Heart left ventricle (tissue), 16 donors: ENCODE data around the gene SCN4A. TPM values are rescaled to one million over a fixed set of nuclear protein-coding genes. Genes with fewer than 3 reads are reported as not detected.
"Not testable (repeated sequence)": the region's sequence is repeated elsewhere in the genome, so short reads cannot be mapped to it uniquely, and the experiment has no call there.

Experiments
- ATAC-seq, 4 donors: fragments of 200-7000 bp; cut with Tn5 transposase; one replicate each; pipeline ENCODE4 v1.9.1; 2020 to 2022; ENCODE audit warnings: moderate library complexity in 4 of 4, mild to moderate bottlenecking in 3 of 4, moderate number of reproducible peaks in 1 of 4
- DNase-seq, 5 donors: peaks; one replicate each; pipeline ENCODE4 v3.0.0-alpha.2; 2020
- H3K27ac ChIP-seq, 12 donors: fragments of 200-600 bp; sonication (generic) in 4 of 12; one replicate each; pipeline versions ENCODE4 v1.5.0 to v1.8.0; 2016 to 2022; ENCODE audit warnings: mild to moderate bottlenecking in 2 of 12
- H3K27me3 ChIP-seq, 9 donors: fragments of 200-600 bp; sonication (generic) in 2 of 9; one replicate each; pipeline versions ENCODE4 v1.5.1 to v1.8.0; 2016 to 2022; ENCODE audit warnings: mild to moderate bottlenecking in 3 of 9
- H3K36me3 ChIP-seq, 9 donors: fragments of 200-600 bp; sonication (generic) in 2 of 9; one replicate each; pipeline versions ENCODE4 v1.5.0 to v1.8.0; 2018 to 2022; ENCODE audit warnings: mild to moderate bottlenecking in 2 of 9
- H3K4me1 ChIP-seq, 12 donors: fragments of 200-600 bp; sonication (generic) in 4 of 12; one replicate each; pipeline versions ENCODE4 v1.5.0 to v1.8.0; 2016 to 2022; ENCODE audit warnings: mild to moderate bottlenecking in 3 of 12
- H3K4me3 ChIP-seq, 12 donors: fragments of 200-600 bp; sonication (generic) in 4 of 12; one replicate each; pipeline versions ENCODE4 v1.5.0 to v1.8.0; 2017 to 2022; ENCODE audit warnings: mild to moderate bottlenecking in 9 of 12, moderate library complexity in 4 of 12
- H3K9me3 ChIP-seq, 12 donors: fragments of 200-600 bp; sonication (generic) in 4 of 12; one replicate each; pipeline versions ENCODE4 v1.5.0 to v1.8.0; 2016 to 2022; ENCODE audit warnings: mild to moderate bottlenecking in 1 of 12
- POLR2A ChIP-seq, 2 donors: fragments of 450-650 bp; IDR thresholded peaks; one replicate each; pipeline ENCODE4 v1.6.1; 2017; ENCODE audit warnings: antibody characterized with exemption in 2 of 2, mild to moderate bottlenecking in 2 of 2, moderate library complexity in 2 of 2
- WGBS, 4 donors: extraction: QIAGEN DNeasy Blood & Tissue Kit in 2 of 4; methylation state at CpG; one replicate each; pipeline versions ENCODE4 v1.1.5 to v1.1.7; 2013 to 2018; 5-methylcytosine and 5-hydroxymethylcytosine counted together
- intact Hi-C, 10 donors: fragments of 100-400 bp; cut with DNase I; formaldehyde crosslinking; loops; one replicate each; pipeline versions ENCODE4 v1.11.1 to v1.14.2; 2022
- polyA plus RNA-seq, 2 donors: library from polyadenylated mRNA; stranded (reverse); fragments of 200-250 nt; gene quantifications; one replicate each; pipeline ENCODE4 v1.2.3, GENCODE V29; 2013
- total RNA-seq, 9 donors: library from RNA; depleted of rRNA in 2 of 9; stranded (reverse); fragments of >200 nt in 2 of 9; fragmentation: NEBNext Ultra II Directional in 3 of 9; extraction: Animal tissue kit (Norgen Biotek cat#: 25700) in 3 of 9; gene quantifications; one replicate each; pipeline versions ENCODE4 v1.1.0 to v1.2.4, GENCODE V29; 2016 to 2023
- TF ChIP-seq, protein P1 (sequence below), 12 donors: fragments of 200-600 bp; sonication (generic) in 4 of 12; IDR thresholded peaks; one replicate each; pipeline versions ENCODE4 v1.5.0 to v1.8.0; 2018 to 2022; ENCODE audit warnings: antibody characterized with exemption in 12 of 12, mild to moderate bottlenecking in 5 of 12
- donor health status: ischemic (EF 13 %, LVEDD 7.1; RV severe dilation, severe dysfunction).
- donor health status: healthy with polysubstance abuse.
- donor health status: DM: no; HTN: yes; CAD: no.
- donor health status: DM: no; HTN: no; CAD: no.
- donor health status: ischemic (EF 25% LVEDD 6.9; RV normal size, moderate dysfunction).
- donor health status: ischemic (EF 25% LVEDD 5.7; RV mildly dilated, moderate dysfunction).
- donor health status: healthy.
- donor health status: DM: yes; HTN: yes; CAD: no.
- donor health status: ischemic (EF 35%, LVEDD 5.7; RV mildly dilated, moderate dysfunction).
- donor health status: nonischemic (EF 11% LVEDD 7.7; RV severe dilation, severe dysfunction).
- donor health status: DM: yes; HTN: yes; CAD: no.
- donor health status: PGD.
- donor health status: ischemic (EF 29% LVEDD 5.4; RV normal size, mild dysfunction).
- donor health status: nonischemic (EF 23%, LVEDD 6.1; RV moderate dilation, normal function).

Gene SCN4A
- total and polyA plus RNA-seq, 11 donors = 0.33 to 2.1 (median 0.67) TPM

DNA sequence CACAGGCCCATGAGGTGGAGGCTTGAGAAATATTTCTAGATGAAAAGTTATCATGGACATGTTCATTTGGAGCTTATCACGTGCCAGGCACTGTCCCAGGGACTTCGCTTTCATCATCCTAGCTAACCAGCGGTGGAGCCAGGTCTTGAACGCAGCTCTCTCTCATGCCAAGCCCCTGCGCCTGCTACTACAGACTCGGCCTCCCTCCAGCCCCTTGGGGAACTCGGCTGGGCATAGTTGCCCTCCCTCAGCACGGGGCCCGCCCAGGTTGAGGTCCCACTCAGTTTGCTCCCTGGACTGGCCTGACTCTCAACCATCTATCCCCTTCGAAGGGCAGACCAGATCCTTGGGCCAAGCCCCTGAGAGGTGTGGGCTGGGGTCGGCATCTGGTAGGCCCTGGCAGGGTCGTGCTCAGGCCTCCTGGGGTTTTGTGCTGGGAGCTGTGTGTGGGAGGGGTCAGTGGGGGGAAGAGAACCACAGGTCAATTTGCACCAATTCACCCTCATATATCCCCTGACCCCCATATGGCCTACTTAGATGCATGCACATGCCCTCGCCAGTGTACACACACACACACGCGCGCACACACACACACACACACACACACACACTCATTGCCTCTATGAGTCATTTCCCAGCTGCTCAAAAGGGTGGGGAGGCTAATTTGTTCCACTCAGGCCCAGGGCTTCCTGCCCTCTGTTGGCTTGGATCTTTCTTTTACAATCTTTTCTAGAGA, 12.1 kb upstream of the SCN4A start:
- peaks cover 0 to 15% (median 0%) of the 10 kb centered on the region in 12 donors for H3K9me3 ChIP-seq
- H3K36me3 ChIP-seq = no peaks in the 10 kb centered on the region
- peak overlapping the region; percentile 49 to 86 (median 78) for H3K27ac ChIP-seq
- ATAC-seq = peak; percentile 63 to 82 (median 73)
- 64 to 75% (median 70%) methylated on average over 14 to 16 of the region's 16 CpGs for WGBS, 4 donors
- H3K4me1 ChIP-seq = peaks cover 10 to 78% (median 53%) of the 10 kb centered on the region in 12 donors
- peaks cover 0 to 4% (median 0%) of the 10 kb centered on the region in 9 donors for H3K27me3 ChIP-seq
- TF ChIP-seq POLR2A (IDR thresholded peaks at IDR 0.05) = no peak
- TF ChIP-seq, protein P1, sequence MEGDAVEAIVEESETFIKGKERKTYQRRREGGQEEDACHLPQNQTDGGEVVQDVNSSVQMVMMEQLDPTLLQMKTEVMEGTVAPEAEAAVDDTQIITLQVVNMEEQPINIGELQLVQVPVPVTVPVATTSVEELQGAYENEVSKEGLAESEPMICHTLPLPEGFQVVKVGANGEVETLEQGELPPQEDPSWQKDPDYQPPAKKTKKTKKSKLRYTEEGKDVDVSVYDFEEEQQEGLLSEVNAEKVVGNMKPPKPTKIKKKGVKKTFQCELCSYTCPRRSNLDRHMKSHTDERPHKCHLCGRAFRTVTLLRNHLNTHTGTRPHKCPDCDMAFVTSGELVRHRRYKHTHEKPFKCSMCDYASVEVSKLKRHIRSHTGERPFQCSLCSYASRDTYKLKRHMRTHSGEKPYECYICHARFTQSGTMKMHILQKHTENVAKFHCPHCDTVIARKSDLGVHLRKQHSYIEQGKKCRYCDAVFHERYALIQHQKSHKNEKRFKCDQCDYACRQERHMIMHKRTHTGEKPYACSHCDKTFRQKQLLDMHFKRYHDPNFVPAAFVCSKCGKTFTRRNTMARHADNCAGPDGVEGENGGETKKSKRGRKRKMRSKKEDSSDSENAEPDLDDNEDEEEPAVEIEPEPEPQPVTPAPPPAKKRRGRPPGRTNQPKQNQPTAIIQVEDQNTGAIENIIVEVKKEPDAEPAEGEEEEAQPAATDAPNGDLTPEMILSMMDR (IDR thresholded peaks at IDR 0.05) = peak in 1 of 12 donors; percentile 26
- DNase-seq = peak in 3 of 5 donors; percentile 32 to 69 (median 69)
- no peak overlapping the region for H3K4me3 ChIP-seq
- intact Hi-C loops = loop anchor here in 6 of 10 donors (5.0 to 10.0 kb wide), 5 partner anchors 33 to 68 kb away; partner anchors contain the start of genes GH1 (in 2 of the 6) and CD79B (in 1 of the 6)

- 73 to 77% (median 74%) methylated on average over 5 of the region's 5 CpGs for WGBS, 4 donors
- ATAC-seq (no peak), DNase-seq (peak in 1 of 5 donors; percentile 33)
- Histone ChIP-seq H3K27me3 (peaks cover 0 to 4% (median 0%) of the 10 kb centered on the region in 9 donors), H3K27ac (peak overlapping the region; percentile 58 to 86 (median 74)), H3K4me1 (peaks cover 10 to 83% (median 55%) of the 10 kb centered on the region in 12 donors), H3K36me3 (no peaks in the 10 kb centered on the region), H3K4me3 (no peak overlapping the region), H3K9me3 (peaks cover 0 to 15% (median 0%) of the 10 kb centered on the region in 12 donors)
- no peak for TF ChIP-seq POLR2A (IDR thresholded peaks at IDR 0.05)
- intact Hi-C loops = loop anchor here in 2 of 10 donors (5.0 to 10.0 kb wide), 2 partner anchors 52 to 59 kb away; partner anchors contain the start of gene CD79B (in 1 of the 2)
These were observed 11.5 kb upstream of the SCN4A start for GRCh38 chr17:63984236-63984635.

GRCh38 chr17:63983320-63983719, 10.6 kb upstream of the SCN4A start:
- intact Hi-C loops = loop anchor here in 2 of 10 donors (1.0 to 10.0 kb wide), 3 partner anchors 16 to 59 kb away; partner anchors contain the start of gene CD79B (in 1 of the 2)
- Histone ChIP-seq H3K36me3 (no peaks in the 10 kb centered on the region), H3K4me1 (peaks cover 10 to 76% (median 54%) of the 10 kb centered on the region in 12 donors), H3K27ac (peak overlapping the region in 11 of 12 donors; percentile 58 to 86 (median 76)), H3K9me3 (peaks cover 0 to 15% (median 0%) of the 10 kb centered on the region in 12 donors), H3K27me3 (no peaks in the 10 kb centered on the region), H3K4me3 (no peak overlapping the region)
- TF ChIP-seq, protein P1 (IDR thresholded peaks at IDR 0.05) = no peak
- no peak for TF ChIP-seq POLR2A (IDR thresholded peaks at IDR 0.05)
- 31 to 49% (median 37%) methylated on average over 4 to 7 of the region's 7 CpGs for WGBS, 4 donors
- ATAC-seq = peak; percentile 35 to 78 (median 56)
- DNase-seq = peak; percentile 58 to 83 (median 76)

DNA sequence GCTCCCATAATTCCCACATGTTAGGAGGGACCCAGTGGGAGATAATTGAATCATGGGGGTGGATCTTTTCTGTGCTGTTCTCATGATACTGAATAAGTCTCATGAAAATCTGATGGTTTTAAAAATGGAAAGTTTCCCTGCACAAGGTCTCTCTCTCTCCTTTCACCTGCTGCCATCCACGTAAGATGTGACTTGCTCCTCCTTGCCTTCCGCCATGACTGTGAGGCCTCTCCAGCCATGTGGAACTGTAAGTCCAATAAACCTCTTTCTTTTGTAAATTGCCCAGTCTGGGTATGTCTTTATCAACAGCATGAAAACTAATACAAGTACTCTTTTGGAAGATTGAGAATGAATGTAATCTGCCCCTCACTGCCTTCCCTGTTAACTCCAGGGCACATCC, 9.9 kb upstream of the SCN4A start:
- WGBS, 4 donors = 91 to 100% (median 93%) methylated on average over 2 of the region's 2 CpGs
- H3K27me3 ChIP-seq, H3K36me3 ChIP-seq, ATAC-seq, DNase-seq, H3K4me3 ChIP-seq: not testable (repeated sequence)
- Histone ChIP-seq H3K9me3 (peaks cover 0 to 15% (median 0%) of the 10 kb centered on the region in 12 donors), H3K27ac (peak overlapping the region in 11 of 12 donors; percentile 25 to 86 (median 76)), H3K4me1 (peaks cover 10 to 76% (median 54%) of the 10 kb centered on the region in 12 donors)
- intact Hi-C loops = loop anchor here in 2 of 10 donors (1.0 to 10.0 kb wide), 3 partner anchors 17 to 58 kb away; partner anchors contain the start of gene CD79B (in 1 of the 2)
